A673 (cell line): ENCODE measurements around the gene POU2AF3. TPM values are rescaled to one million over a fixed set of nuclear protein-coding genes. Genes with fewer than 3 reads are reported as not detected.

Experiments
- BruUV-seq: library from RNA; stranded (reverse); fragments of 400-500 nt; replicated peaks from 2 replicates; lab custom pipeline; 2021; lab: Mats Ljungman, UMichigan
- CTCF ChIA-PET: fragments of 300-600 bp; sonication (Branson Sonifier 250); formaldehyde crosslinking; loops from one replicate; lab custom pipeline; 2022; ENCODE audit warnings: antibody characterized with exemption; lab: Charles Lee
- POLR2A ChIA-PET: fragments of 300-600 bp; sonication (Branson Sonifier 250); formaldehyde crosslinking; loops from one replicate; lab custom pipeline; 2022; ENCODE audit warnings: antibody characterized with exemption; ENCODE audit not compliant: low non-redundant PET; lab: Charles Lee
- DNase-seq: peaks from one replicate; pipeline ENCODE4 v3.0.0-alpha.2; 2015; ENCODE audit warnings: low spot score
- H3K27ac ChIP-seq: fragments of 200-600 bp; sonication (generic); 2 replicates; pipeline ENCODE4 v1.5.1; 2016; ENCODE audit warnings: mixed run types, low read depth, mild to moderate bottlenecking, mixed read lengths, antibody characterized with exemption, low read length; ENCODE audit not compliant: poor library complexity, severe bottlenecking
- H3K27me3 ChIP-seq: fragments of 200-600 bp; sonication (generic); replicated peaks from 2 replicates; pipeline ENCODE4 v1.6.1; 2017; ENCODE audit warnings: mixed run types, low read depth, mild to moderate bottlenecking, mixed read lengths, antibody characterized with exemption, low read length; ENCODE audit not compliant: insufficient read depth, poor library complexity
- H3K36me3 ChIP-seq: fragments of 200-600 bp; sonication (generic); 2 replicates; pipeline ENCODE4 v1.6.1; 2016; ENCODE audit warnings: mixed run types, mild to moderate bottlenecking, mixed read lengths, antibody characterized with exemption, low read length; ENCODE audit not compliant: insufficient read depth, poor library complexity, severe bottlenecking
- H3K4me1 ChIP-seq: fragments of 200-600 bp; sonication (generic); 2 replicates; pipeline ENCODE4 v1.6.1; 2017; ENCODE audit warnings: mixed run types, mild to moderate bottlenecking, mixed read lengths, antibody characterized with exemption, low read length; ENCODE audit not compliant: insufficient read depth, poor library complexity, severe bottlenecking
- H3K4me3 ChIP-seq: fragments of 200-600 bp; sonication (generic); 2 replicates; pipeline ENCODE4 v1.5.1; 2016; ENCODE audit warnings: low read depth, mixed run types, mild to moderate bottlenecking, mixed read lengths, low read length; ENCODE audit not compliant: poor library complexity, severe bottlenecking
- H3K9me3 ChIP-seq: fragments of 200-600 bp; sonication (generic); 2 replicates; pipeline ENCODE4 v1.6.1; 2016; ENCODE audit warnings: mixed run types, low read depth, mild to moderate bottlenecking, mixed read lengths, antibody characterized with exemption, low read length; ENCODE audit not compliant: poor library complexity, severe bottlenecking
- EZH2 ChIP-seq: fragments of 200-600 bp; sonication (generic); IDR thresholded peaks from 2 replicates; pipeline ENCODE4 v1.6.1; 2017; ENCODE audit warnings: borderline replicate concordance, low read depth, mild to moderate bottlenecking, mixed read lengths, antibody characterized with exemption, low read length; ENCODE audit not compliant: poor library complexity, severe bottlenecking
- intact Hi-C: fragments of 100-400 bp; cut with micrococcal nuclease; formaldehyde crosslinking; loops from one replicate; pipeline ENCODE4 v1.10.0; 2022; ENCODE audit not compliant: unreplicated experiment
- total RNA-seq: library from RNA; stranded (reverse); gene quantifications from 2 replicates; pipeline ENCODE4 v1.2.3, GENCODE V29; 2021
- TF ChIP-seq, protein P1 (sequence below): fragments of 300-800, 200-600 bp; sonication (generic); conservative IDR thresholded peaks from 2 replicates; pipeline ENCODE4 v1.5.1; 2017; ENCODE audit warnings: low read depth, mild to moderate bottlenecking, antibody characterized with exemption, low read length, moderate library complexity, mixed read lengths

POU2AF3 gene
- total RNA-seq, 1 experiment from 2014 or later, result 0.77 TPM

DNA sequence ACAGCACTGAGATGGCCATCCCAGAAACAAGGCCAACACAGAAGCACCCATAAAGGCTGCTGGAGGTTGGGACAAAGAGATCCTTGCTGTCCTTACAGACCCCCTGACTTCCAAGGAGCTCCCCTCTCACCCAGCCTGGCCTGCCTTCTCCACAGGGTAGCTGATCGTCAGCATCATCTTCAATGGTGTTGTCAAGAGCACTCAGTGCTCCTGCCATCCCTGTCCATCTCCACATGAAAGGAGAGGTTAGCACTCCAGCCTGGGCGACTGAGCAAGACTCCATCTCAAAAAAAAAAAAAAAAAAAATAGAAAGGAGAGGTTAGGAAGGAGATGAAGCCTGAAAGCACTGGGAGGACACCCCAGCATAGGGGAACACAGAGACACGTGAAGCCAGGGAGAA lies 2.1 kb upstream of the POU2AF3 start:
- H3K27ac ChIP-seq, result no peak overlapping the region
- no peak overlapping the region for H3K4me3 ChIP-seq
- no peaks in the 10 kb centered on the region for H3K27me3 ChIP-seq
- POLR2A ChIA-PET, result no interaction called here
- no peaks in the 10 kb centered on the region for H3K9me3 ChIP-seq
- BruUV-seq, result no TSS peak
- TF ChIP-seq, protein P1, sequence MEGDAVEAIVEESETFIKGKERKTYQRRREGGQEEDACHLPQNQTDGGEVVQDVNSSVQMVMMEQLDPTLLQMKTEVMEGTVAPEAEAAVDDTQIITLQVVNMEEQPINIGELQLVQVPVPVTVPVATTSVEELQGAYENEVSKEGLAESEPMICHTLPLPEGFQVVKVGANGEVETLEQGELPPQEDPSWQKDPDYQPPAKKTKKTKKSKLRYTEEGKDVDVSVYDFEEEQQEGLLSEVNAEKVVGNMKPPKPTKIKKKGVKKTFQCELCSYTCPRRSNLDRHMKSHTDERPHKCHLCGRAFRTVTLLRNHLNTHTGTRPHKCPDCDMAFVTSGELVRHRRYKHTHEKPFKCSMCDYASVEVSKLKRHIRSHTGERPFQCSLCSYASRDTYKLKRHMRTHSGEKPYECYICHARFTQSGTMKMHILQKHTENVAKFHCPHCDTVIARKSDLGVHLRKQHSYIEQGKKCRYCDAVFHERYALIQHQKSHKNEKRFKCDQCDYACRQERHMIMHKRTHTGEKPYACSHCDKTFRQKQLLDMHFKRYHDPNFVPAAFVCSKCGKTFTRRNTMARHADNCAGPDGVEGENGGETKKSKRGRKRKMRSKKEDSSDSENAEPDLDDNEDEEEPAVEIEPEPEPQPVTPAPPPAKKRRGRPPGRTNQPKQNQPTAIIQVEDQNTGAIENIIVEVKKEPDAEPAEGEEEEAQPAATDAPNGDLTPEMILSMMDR, result no peak
- no peak for TF ChIP-seq EZH2
- CTCF ChIA-PET, result no interaction called here
- intact Hi-C loops, result no loop called here
- DNase-seq, result no peak
- H3K36me3 ChIP-seq, result no peaks in the 10 kb centered on the region
- peaks cover 6% of the 10 kb centered on the region for H3K4me1 ChIP-seq

DNA sequence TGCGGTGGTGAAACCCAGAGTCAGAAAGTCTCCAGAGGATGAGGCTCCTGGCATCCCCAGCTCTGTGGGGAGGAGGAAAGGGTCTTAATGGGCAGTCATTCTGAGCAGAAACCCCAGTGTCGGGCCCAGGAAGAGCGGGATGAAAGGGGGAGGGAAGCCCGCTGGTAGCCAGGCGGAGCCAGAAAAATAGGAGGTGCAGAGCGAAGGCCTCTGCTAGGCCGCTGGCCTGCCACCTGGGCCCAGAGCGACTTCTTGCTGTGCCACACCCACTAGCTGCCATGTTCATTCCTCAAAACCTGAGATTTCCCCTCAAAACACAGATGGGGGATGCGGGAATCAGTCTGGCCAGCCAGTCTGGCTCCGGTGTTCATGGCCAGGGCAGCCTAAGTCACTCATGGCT lies 650 bp upstream of the POU2AF3 start:
- H3K4me3 ChIP-seq, result no peak overlapping the region
- no TSS peak for BruUV-seq
- ChIA-PET POLR2A (no interaction called here), CTCF (no interaction called here)
- H3K9me3 ChIP-seq, result no peaks in the 10 kb centered on the region
- H3K27me3 ChIP-seq, result no peaks in the 10 kb centered on the region
- no peak for DNase-seq
- no peaks in the 10 kb centered on the region for H3K36me3 ChIP-seq
- peaks cover 14% of the 10 kb centered on the region for H3K4me1 ChIP-seq
- intact Hi-C loops, result no loop called here
- no peak for TF ChIP-seq EZH2
- TF ChIP-seq, protein P1, result no peak
- H3K27ac ChIP-seq, result no peak overlapping the region

DNA sequence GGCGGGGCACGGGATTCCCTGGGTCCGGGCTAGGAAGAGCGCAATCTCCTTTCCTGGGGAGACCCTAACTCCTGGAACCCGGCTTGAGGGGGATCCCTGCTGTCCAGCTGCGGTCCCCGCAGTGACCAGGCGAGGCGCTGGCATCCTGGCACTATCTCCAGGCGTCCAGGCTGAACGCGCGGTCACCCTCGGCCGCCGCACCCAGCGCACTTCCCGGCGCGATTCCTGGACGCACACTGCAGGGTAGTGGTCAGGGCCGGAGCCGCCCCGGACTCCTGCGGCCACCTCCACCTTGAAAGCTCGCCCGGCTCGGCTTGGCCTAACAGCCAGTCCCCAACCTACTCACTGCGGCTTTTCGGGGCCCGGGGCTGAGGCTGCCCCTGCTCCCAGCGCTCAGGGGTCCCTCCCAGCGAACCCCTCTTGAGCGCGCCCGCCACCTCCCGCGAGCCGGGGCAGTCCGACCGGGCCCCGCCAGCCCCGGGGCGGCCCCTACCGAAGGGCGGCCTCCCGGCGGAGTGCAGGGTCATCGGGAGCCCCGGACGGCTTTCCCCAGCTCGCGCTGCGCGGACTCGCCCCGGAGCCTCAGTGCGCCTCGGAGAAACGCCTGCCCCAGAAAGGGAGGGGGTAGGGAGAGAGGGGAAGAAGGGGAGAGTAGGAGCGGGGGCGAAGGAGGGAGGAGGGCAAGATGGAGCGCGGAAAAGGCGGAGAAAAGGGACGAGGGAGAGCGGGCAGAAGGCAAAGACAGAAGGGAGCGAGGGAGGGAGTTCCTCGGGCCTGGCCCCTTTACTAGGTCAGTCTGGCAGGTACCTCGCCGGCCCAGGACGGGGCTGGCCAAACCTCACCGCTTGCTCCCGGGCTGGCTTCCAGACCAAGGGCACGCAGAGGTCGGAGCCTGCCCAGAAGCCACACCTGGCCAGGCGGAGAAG lies 1.0 kb downstream of the POU2AF3 start:
- peak overlapping the region; percentile 56 for H3K4me3 ChIP-seq
- ChIA-PET POLR2A (no interaction called here), CTCF (interaction anchor here (0.8 to 1.1 kb wide), 4 partner anchors 16 to 138 kb away, joined by 3 to 4 read pairs (median 4); no protein-coding TSS in a partner anchor)
- no peak for TF ChIP-seq EZH2
- TF ChIP-seq, protein P1, result peak; percentile 66
- H3K27ac ChIP-seq, result peak overlapping the region; percentile 60
- H3K27me3 ChIP-seq, result no peaks in the 10 kb centered on the region
- intact Hi-C loops, result no loop called here
- BruUV-seq, result no TSS peak
- no peaks in the 10 kb centered on the region for H3K36me3 ChIP-seq
- H3K9me3 ChIP-seq, result no peaks in the 10 kb centered on the region
- peak; percentile 59 for DNase-seq
- peaks cover 27% of the 10 kb centered on the region for H3K4me1 ChIP-seq
